K562 (cell line): ENCODE measurements around the gene CDC26. TPM values are rescaled to one million over a fixed set of nuclear protein-coding genes. Genes with fewer than 3 reads are reported as not detected.

Experiments
- ATAC-seq: fragments of 200-7000 bp; cut with Tn5 transposase; 3 replicates; pipeline ENCODE4 v1.9.1; 2020; ENCODE audit warnings: moderate library complexity
- BruUV-seq: library from RNA; stranded (reverse); fragments of 400-500 nt; replicated peaks from 2 replicates; lab custom pipeline; 2021; lab: Mats Ljungman, UMichigan
- CTCF ChIA-PET: fragments of 300-600 bp; formaldehyde crosslinking; extraction: SDS; loops from one replicate; lab custom pipeline; 2021; ENCODE audit warnings: low intra/inter-chr PET ratio; lab: Yijun Ruan, JAX
- POLR2A ChIA-PET: fragments of 300-600, 350-650 bp; sonication (Branson Sonifier 250); formaldehyde crosslinking; extraction: SDS; loops from one replicate; lab custom pipeline; 2021; ENCODE audit warnings: antibody characterized with exemption, inconsistent platforms; lab: Yijun Ruan, JAX
- DNase-seq, 4 experiments: peaks; one replicate each; pipeline versions ENCODE4 v3.0.0 to v3.0.0-alpha.2; 2011 to 2018; ENCODE audit warnings: low spot score in 3 of 4, mixed read lengths in 3 of 4; ENCODE audit errors: extremely low read depth in 1 of 4
- FAIRE-seq: peaks from 2 replicates; lab custom pipeline; 2011; peaks lifted over from hg19 to GRCh38; lab: Jason Lieb, UNC
- H2AFZ ChIP-seq: 2 replicates; pipeline ENCODE4 v1.6.0; 2011; ENCODE audit warnings: low read depth, low read length, control low read depth, inconsistent platforms
- H3K27ac ChIP-seq: fragments of 200-600 bp; 3 replicates; pipeline ENCODE4 v1.8.0; 2011; ENCODE audit warnings: low read depth, mild to moderate bottlenecking, control low read depth, inconsistent platforms, low read length, moderate library complexity, mixed read lengths; ENCODE audit errors: extremely low read depth
- H3K27me3 ChIP-seq, 2 experiments: fragments of 300-600 bp in 1 of 2; 2 replicates in 1 of 2; 3 replicates in 1 of 2; pipeline versions ENCODE4 v1.6.0 to v1.8.0; 2011; ENCODE audit warnings: inconsistent platforms in 2 of 2, low read length in 2 of 2, mild to moderate bottlenecking in 1 of 2, mixed read lengths in 1 of 2, moderate library complexity in 1 of 2; ENCODE audit not compliant: control insufficient read depth in 2 of 2, insufficient read depth in 2 of 2
- H3K36me3 ChIP-seq: fragments of 300-600 bp; 3 replicates; pipeline ENCODE4 v1.8.0; 2011; ENCODE audit warnings: mild to moderate bottlenecking, low read length, inconsistent platforms; ENCODE audit not compliant: control insufficient read depth, insufficient read depth
- H3K4me1 ChIP-seq, 2 experiments: fragments of 200-600 bp in 1 of 2; replicated peaks in 1 of 2; 2 replicates in 1 of 2; 3 replicates in 1 of 2; pipeline versions ENCODE4 v1.5.1 to v1.8.0; 2011; ENCODE audit warnings: inconsistent platforms in 2 of 2, low read length in 2 of 2, mild to moderate bottlenecking in 1 of 2, mixed read lengths in 1 of 2, moderate library complexity in 1 of 2; ENCODE audit not compliant: control insufficient read depth in 2 of 2, insufficient read depth in 2 of 2
- H3K4me2 ChIP-seq: 2 replicates; pipeline ENCODE4 v1.6.1; 2011; ENCODE audit warnings: low read length, control low read depth, inconsistent platforms, mixed read lengths; ENCODE audit not compliant: insufficient read depth
- H3K4me3 ChIP-seq: fragments of 200-600 bp; sonication (generic), shearing (Covaris generic); 2 replicates; pipeline ENCODE4 v1.5.1; 2016; ENCODE audit warnings: control low read depth, inconsistent platforms
- H3K79me2 ChIP-seq: fragments of 200-600 bp; 3 replicates; pipeline ENCODE4 v1.8.0; 2011; ENCODE audit warnings: low read length, inconsistent platforms; ENCODE audit not compliant: control insufficient read depth, insufficient read depth
- H3K9ac ChIP-seq, 2 experiments: 2 replicates each; pipeline versions ENCODE4 v1.6.0 to v1.6.1; 2011; ENCODE audit warnings: low read depth in 2 of 2, low read length in 2 of 2, control low read depth in 1 of 2, inconsistent platforms in 1 of 2, mild to moderate bottlenecking in 1 of 2, mixed read lengths in 1 of 2; ENCODE audit not compliant: insufficient read depth in 1 of 2
- H3K9me1 ChIP-seq: one replicate; pipeline ENCODE4 v1.6.0; 2011; ENCODE audit warnings: inconsistent platforms, mild to moderate bottlenecking, low read length, moderate library complexity; ENCODE audit not compliant: control insufficient read depth, insufficient read depth
- H3K9me3 ChIP-seq: replicated peaks from 2 replicates; pipeline ENCODE4 v1.5.1; 2011; ENCODE audit warnings: low read depth, low read length, inconsistent platforms; ENCODE audit not compliant: control insufficient read depth, insufficient read depth
- H4K20me1 ChIP-seq: replicated peaks from 2 replicates; pipeline ENCODE4 v1.6.1; 2011; ENCODE audit warnings: low read length, inconsistent platforms, mixed read lengths; ENCODE audit not compliant: control insufficient read depth, insufficient read depth
- ARNT ChIP-seq, 2 experiments: fragments of 450-650 bp; IDR thresholded peaks; 2 replicates each; pipeline ENCODE4 v1.6.1; 2016; ENCODE audit warnings: mild to moderate bottlenecking in 1 of 2
- BDP1 ChIP-seq: IDR thresholded peaks from 3 replicates; pipeline ENCODE4 v1.6.1; 2011; ENCODE audit not compliant: insufficient read length, insufficient read depth
- CTCF ChIP-seq, 3 experiments: IDR thresholded peaks in 2 of 3; conservative IDR thresholded peaks in 1 of 3; 2 replicates each; pipeline ENCODE4 v1.5.1; 2011 to 2012; ENCODE audit warnings: low read length in 3 of 3, mild to moderate bottlenecking in 3 of 3, control low read depth in 2 of 3, improper control_type of control experiment in 1 of 3, inconsistent platforms in 1 of 3, low read depth in 1 of 3, mixed read lengths in 1 of 3, moderate library complexity in 1 of 3; ENCODE audit not compliant: insufficient read depth in 2 of 3
- CXXC5 ChIP-seq: fragments of 250-450 bp; sonication (Bioruptor Pico); IDR thresholded peaks from 2 replicates; pipeline ENCODE4 v1.8.0; 2022; ENCODE audit warnings: inconsistent platforms, mild to moderate bottlenecking, moderate library complexity
- HES1 ChIP-seq: fragments of 450-650 bp; IDR thresholded peaks from 2 replicates; pipeline ENCODE4 v1.6.1; 2016; ENCODE audit warnings: low read depth, mild to moderate bottlenecking, moderate library complexity
- HNRNPH1 ChIP-seq: fragments of 200-400 bp; formaldehyde crosslinking; optimal IDR thresholded peaks from 2 replicates; pipeline ENCODE3; 2017; ENCODE audit warnings: low read depth, mild to moderate bottlenecking, low read length, moderate library complexity
- KLF16 ChIP-seq: IDR thresholded peaks from 2 replicates; pipeline ENCODE4 v1.6.1; 2016; ENCODE audit warnings: antibody characterized with exemption
- OTX1 ChIP-seq: fragments of 450-650 bp; formaldehyde crosslinking; IDR thresholded peaks from 2 replicates; pipeline ENCODE4 v1.4.0; 2022; ENCODE audit warnings: mild to moderate bottlenecking
- PBX2 ChIP-seq, 2 experiments: IDR thresholded peaks in 1 of 2; conservative IDR thresholded peaks in 1 of 2; 2 replicates each; pipeline ENCODE4 v1.6.1; 2016; ENCODE audit warnings: low read depth in 2 of 2, mild to moderate bottlenecking in 1 of 2, missing compliant biosample characterization in 1 of 2, missing genetic modification characterization in 1 of 2, moderate library complexity in 1 of 2
- PURB ChIP-seq: sonication (generic); formaldehyde crosslinking; IDR thresholded peaks from 2 replicates; pipeline ENCODE4 v1.9.0; 2021; ENCODE audit warnings: low read depth, mild to moderate bottlenecking, missing genetic modification reagents
- RBM14 ChIP-seq: fragments of 200-400 bp; formaldehyde crosslinking; IDR thresholded peaks from 2 replicates; pipeline ENCODE4 v1.6.1; 2018; ENCODE audit warnings: low read depth, mild to moderate bottlenecking, low read length, moderate library complexity, borderline replicate concordance; ENCODE audit not compliant: insufficient read depth
- SNRNP70 ChIP-seq: fragments of 200-400 bp; formaldehyde crosslinking; optimal IDR thresholded peaks from 2 replicates; pipeline ENCODE3; 2017; ENCODE audit warnings: low read depth, low read length
- XRCC5 ChIP-seq: fragments of 200-400 bp; formaldehyde crosslinking; IDR thresholded peaks from 2 replicates; pipeline ENCODE4 v1.6.1; 2017; ENCODE audit warnings: low read depth, mild to moderate bottlenecking, low read length
- ZNF384 ChIP-seq: IDR thresholded peaks from 2 replicates; pipeline ENCODE4 v1.6.1; 2012; ENCODE audit warnings: low read depth, low read length, improper control_type of control experiment
- ZNF766 ChIP-seq: fragments of 200-800 bp; sonication (Bioruptor generic); conservative IDR thresholded peaks from 2 replicates; pipeline ENCODE4 v1.6.1; 2016; ENCODE audit warnings: missing genetic modification characterization, missing compliant biosample characterization
- WGBS: fragments of 100-300 bp; shearing (Covaris generic); methylation state at CpG from one replicate; pipeline ENCODE4 v1.1.6; 2016; ENCODE audit warnings: low coverage, mixed read lengths; ENCODE audit not compliant: insufficient coverage; ENCODE audit errors: missing lambda C conversion rate; 5-methylcytosine and 5-hydroxymethylcytosine counted together
- in situ Hi-C: fragments of 300-500 bp; cut with MboI; formaldehyde crosslinking; loops from 4 replicates; pipeline ENCODE4 v1.15.0; 2018; ENCODE audit warnings: inconsistent platforms, mixed read lengths
- intact Hi-C: fragments of 100-400 bp; cut with micrococcal nuclease; formaldehyde crosslinking; loops from 2 replicates; pipeline ENCODE4 v1.14.2; 2022
- polyA plus RNA-seq, 8 experiments: library from polyadenylated mRNA; depleted of rRNA in 4 of 8; stranded (reverse) in 5 of 8; unstranded in 3 of 8; fragments of >200 nt; fragmentation: Nextera tagmentation in 2 of 8; fragmentation: Illumina TruSeq in 1 of 8; extraction: Ambion mirVana in 2 of 8; extraction: Trizol in 1 of 8; gene quantifications; 2 replicates each; pipeline versions ENCODE4 v1.2.1 to v1.2.3, GENCODE V29; 2011 to 2014; ENCODE audit warnings: inconsistent platforms in 1 of 8, missing spikeins in 1 of 8
- total RNA-seq, 7 experiments: library from RNA; depleted of rRNA in 6 of 7; stranded (reverse); fragments of >200 nt in 6 of 7; fragmentation: Illumina TruSeq in 2 of 7; extraction: Trizol in 2 of 7; gene quantifications; 2 replicates each; pipeline versions ENCODE4 v1.2.1 to v1.2.3, GENCODE V29; 2011 to 2021; ENCODE audit warnings: low replicate concordance in 1 of 7
- TF ChIP-seq, protein P1 (sequence below): sonication (generic); formaldehyde crosslinking; IDR thresholded peaks from 2 replicates; pipeline ENCODE4 v1.8.1; 2023; ENCODE audit warnings: mild to moderate bottlenecking, missing genetic modification reagents

The CDC26 gene
- total and polyA plus RNA-seq, 9 of the 15 experiments (the other 6 are each of a cell fraction or from before 2014, with no cell fraction given): 33.0 to 147 (median 60.0) TPM

GRCh38 chr9:113245894-113246293, 29.5 kb downstream of the CDC26 start:
- no peaks in the 10 kb centered on the region for H3K9me3 ChIP-seq
- intact Hi-C loops: no loop called here
- H3K36me3 ChIP-seq: no peaks in the 10 kb centered on the region; the same call in 2 of the 3 replicates
- peaks cover 3 to 7% of the 10 kb centered on the region in 2 experiments; a peak in 3 of 5 replicates for H3K4me1 ChIP-seq
- no peaks in the 10 kb centered on the region for H4K20me1 ChIP-seq
- no peak for DNase-seq
- WGBS: 52% methylated on average over 4 of the region's 4 CpGs
- H3K27me3 ChIP-seq: no peaks in the 10 kb centered on the region
- no peak overlapping the region for H3K27ac ChIP-seq
- H2AFZ ChIP-seq: no peak overlapping the region
- no peak for ATAC-seq
- H3K9ac ChIP-seq: no peak overlapping the region
- FAIRE-seq: no peak
- no peaks in the 10 kb centered on the region for H3K9me1 ChIP-seq
- in situ Hi-C loops: no loop called here
- BruUV-seq: no TSS peak
- no peak overlapping the region for H3K4me3 ChIP-seq
- ChIA-PET POLR2A (no interaction called here), CTCF (no interaction called here)
- no peak overlapping the region for H3K4me2 ChIP-seq
- peaks cover 10% of the 10 kb centered on the region; the same call in 2 of the 3 replicates for H3K79me2 ChIP-seq
- TF ChIP-seq CXXC5 (CRISPR knock-in tag) (no peak), HNRNPH1 (no peak), ARNT (IDR thresholded peaks at IDR 0.05) (no peak), RBM14 (no peak), PBX2 (CRISPR knock-in tag; IDR thresholded peaks at IDR 0.05; ENCODE audit: low read depth) (no peak), PBX2 (tag; conservative IDR thresholded peaks at IDR 0.05; ENCODE audit: low read depth) (no peak), OTX1 (CRISPR knock-in tag) (no peak), BDP1 (no peak), PURB (no peak), KLF16 (no peak), ZNF384 (no peak), HES1 (no peak), XRCC5 (no peak), ZNF766 (CRISPR knock-in tag) (no peak), CTCF (IDR thresholded peaks at IDR 0.05 in 2 of 3, conservative IDR thresholded peaks at IDR 0.05 in 1 of 3; ENCODE audit: insufficient read depth in 2 of 3, low read depth in 1 of 3, low read length in 3 of 3) (no peak), SNRNP70 (no peak)
- TF ChIP-seq, protein P1, sequence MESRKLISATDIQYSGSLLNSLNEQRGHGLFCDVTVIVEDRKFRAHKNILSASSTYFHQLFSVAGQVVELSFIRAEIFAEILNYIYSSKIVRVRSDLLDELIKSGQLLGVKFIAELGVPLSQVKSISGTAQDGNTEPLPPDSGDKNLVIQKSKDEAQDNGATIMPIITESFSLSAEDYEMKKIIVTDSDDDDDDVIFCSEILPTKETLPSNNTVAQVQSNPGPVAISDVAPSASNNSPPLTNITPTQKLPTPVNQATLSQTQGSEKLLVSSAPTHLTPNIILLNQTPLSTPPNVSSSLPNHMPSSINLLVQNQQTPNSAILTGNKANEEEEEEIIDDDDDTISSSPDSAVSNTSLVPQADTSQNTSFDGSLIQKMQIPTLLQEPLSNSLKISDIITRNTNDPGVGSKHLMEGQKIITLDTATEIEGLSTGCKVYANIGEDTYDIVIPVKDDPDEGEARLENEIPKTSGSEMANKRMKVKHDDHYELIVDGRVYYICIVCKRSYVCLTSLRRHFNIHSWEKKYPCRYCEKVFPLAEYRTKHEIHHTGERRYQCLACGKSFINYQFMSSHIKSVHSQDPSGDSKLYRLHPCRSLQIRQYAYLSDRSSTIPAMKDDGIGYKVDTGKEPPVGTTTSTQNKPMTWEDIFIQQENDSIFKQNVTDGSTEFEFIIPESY: no peak
